Right cardiac atrium (tissue), 5 donors: ENCODE results near the gene MMP17. TPM values are rescaled to one million over a fixed set of nuclear protein-coding genes. Genes with fewer than 3 reads are reported as not detected.

Experiments
- ATAC-seq, 2 donors: fragments of 200-7000 bp; cut with Tn5 transposase; one replicate each; pipeline versions ENCODE4 v1.8.0 to v1.9.1; 2020; ENCODE audit warnings: moderate library complexity in 2 of 2, mild to moderate bottlenecking in 1 of 2
- DNase-seq, 3 donors: peaks; one replicate each; pipeline ENCODE4 v3.0.0-alpha.2; 2020
- H3K27ac ChIP-seq: one replicate; pipeline ENCODE4 v1.5.1; 2013; ENCODE audit warnings: mild to moderate bottlenecking, low read length, control low read depth, moderate library complexity
- H3K27me3 ChIP-seq: one replicate; pipeline ENCODE4 v1.6.1; 2013; ENCODE audit not compliant: control insufficient read depth, insufficient read depth
- H3K4me1 ChIP-seq: one replicate; pipeline ENCODE4 v1.6.1; 2013; ENCODE audit warnings: low read length; ENCODE audit not compliant: control insufficient read depth, insufficient read depth
- H3K4me3 ChIP-seq: one replicate; pipeline ENCODE4 v1.5.1; 2013; ENCODE audit warnings: low read length, control low read depth
- H3K9me3 ChIP-seq: one replicate; pipeline ENCODE4 v1.6.1; 2013; ENCODE audit warnings: low read length; ENCODE audit not compliant: control insufficient read depth
- WGBS: extraction: QIAGEN DNeasy Blood & Tissue Kit; methylation state at CpG from one replicate; pipeline ENCODE4 v1.1.7; 2013; 5-methylcytosine and 5-hydroxymethylcytosine counted together
- intact Hi-C, 4 donors: fragments of 100-400 bp; cut with DNase I; formaldehyde crosslinking; loops; one replicate each; pipeline versions ENCODE4 v1.11.0 to v1.14.0; 2022 to 2023
- polyA plus RNA-seq: library from polyadenylated mRNA; stranded (reverse); fragments of 200-250 nt; gene quantifications from one replicate; pipeline ENCODE4 v1.2.3, GENCODE V29; 2013
- total RNA-seq, 4 donors: library from RNA; stranded (reverse); fragmentation: NEBNext Ultra II Directional; extraction: Animal tissue kit (Norgen Biotek cat#: 25700); gene quantifications; one replicate each; pipeline ENCODE4 v1.2.1, GENCODE V29; 2021
- donor health status: healthy with polysubstance abuse.
- donor health status: DM: no; HTN: yes; CAD: no.
- donor health status: DM: no; HTN: no; CAD: no.
- donor health status: DM: no; HTN: yes; CAD: no; lungs with severe emphysema.
- donor health status: DM: yes; HTN: yes; CAD: no.

The MMP17 gene
- total and polyA plus RNA-seq, 5 donors: 0.89 to 2.4 (median 1.4) TPM

- H3K9me3 ChIP-seq: no peaks in the 10 kb centered on the region
- ATAC-seq (peak in 1 of 2 donors; percentile 17), DNase-seq (no peak)
- no peaks in the 10 kb centered on the region for H3K4me1 ChIP-seq
- H3K27me3 ChIP-seq: no peaks in the 10 kb centered on the region
- WGBS: 80% methylated on average over 19 of the region's 19 CpGs
- H3K27ac ChIP-seq: no peak overlapping the region
- intact Hi-C loops: no loop called here
- H3K4me3 ChIP-seq: no peak overlapping the region
Observed at GRCh38 chr12:131793243-131794022, 34.8 kb upstream of the MMP17 start.

- ATAC-seq (no peak), DNase-seq (no peak)
- Histone ChIP-seq H3K9me3 (no peaks in the 10 kb centered on the region), H3K27ac (no peak overlapping the region), H3K27me3 (no peaks in the 10 kb centered on the region), H3K4me1 (no peaks in the 10 kb centered on the region), H3K4me3 (no peak overlapping the region)
- 93% methylated on average over 7 of the region's 7 CpGs for WGBS
- intact Hi-C loops: no loop called here
Observed at GRCh38 chr12:131794061-131794460, 34.1 kb upstream of the MMP17 start.

GRCh38 chr12:131794573-131794972 is 33.6 kb upstream of the MMP17 start:
- Histone ChIP-seq H3K4me1 (no peaks in the 10 kb centered on the region), H3K4me3 (no peak overlapping the region), H3K27ac (no peak overlapping the region), H3K27me3 (no peaks in the 10 kb centered on the region), H3K9me3 (no peaks in the 10 kb centered on the region)
- ATAC-seq (no peak), DNase-seq (no peak)
- 89% methylated on average over 10 of the region's 10 CpGs for WGBS
- intact Hi-C loops: no loop called here

GRCh38 chr12:131795064-131795463 is 33.1 kb upstream of the MMP17 start:
- Histone ChIP-seq H3K9me3 (no peaks in the 10 kb centered on the region), H3K27ac (no peak overlapping the region), H3K27me3 (no peaks in the 10 kb centered on the region), H3K4me3 (no peak overlapping the region), H3K4me1 (no peaks in the 10 kb centered on the region)
- intact Hi-C loops: no loop called here
- ATAC-seq (no peak), DNase-seq (no peak)
- 83% methylated on average over 14 of the region's 14 CpGs for WGBS

GRCh38 chr12:131795690-131796410 is 32.3 kb upstream of the MMP17 start:
- intact Hi-C loops: no loop called here
- 74% methylated on average over 13 of the region's 15 CpGs for WGBS
- no peaks in the 10 kb centered on the region for H3K4me1 ChIP-seq
- no peaks in the 10 kb centered on the region for H3K9me3 ChIP-seq
- no peak for ATAC-seq
- no peaks in the 10 kb centered on the region for H3K27me3 ChIP-seq
- no peak for DNase-seq
- H3K27ac ChIP-seq: no peak overlapping the region
- H3K4me3 ChIP-seq: no peak overlapping the region

GRCh38 chr12:131796411-131796736 is 31.8 kb upstream of the MMP17 start:
- ATAC-seq (no peak), DNase-seq (no peak)
- no peak overlapping the region for H3K27ac ChIP-seq
- no peaks in the 10 kb centered on the region for H3K9me3 ChIP-seq
- 93% methylated on average over 6 of the region's 6 CpGs for WGBS
- H3K4me3 ChIP-seq: no peak overlapping the region
- H3K4me1 ChIP-seq: no peaks in the 10 kb centered on the region
- intact Hi-C loops: no loop called here
- no peaks in the 10 kb centered on the region for H3K27me3 ChIP-seq

GRCh38 chr12:131796754-131797587 is 31.2 kb upstream of the MMP17 start:
- Histone ChIP-seq H3K27ac (no peak overlapping the region), H3K4me1 (no peaks in the 10 kb centered on the region), H3K9me3 (no peaks in the 10 kb centered on the region), H3K4me3 (no peak overlapping the region), H3K27me3 (no peaks in the 10 kb centered on the region)
- intact Hi-C loops: no loop called here
- WGBS: 90% methylated on average over 28 of the region's 28 CpGs
- ATAC-seq (no peak), DNase-seq (peak in 1 of 3 donors; percentile 56)

GRCh38 chr12:131797588-131797934 is 30.6 kb upstream of the MMP17 start:
- no peak overlapping the region for H3K4me3 ChIP-seq
- H3K9me3 ChIP-seq: no peaks in the 10 kb centered on the region
- intact Hi-C loops: no loop called here
- H3K4me1 ChIP-seq: no peaks in the 10 kb centered on the region
- DNase-seq (peak in 1 of 3 donors; percentile 59), ATAC-seq (no peak)
- 87% methylated on average over 10 of the region's 10 CpGs for WGBS
- H3K27ac ChIP-seq: no peak overlapping the region
- no peaks in the 10 kb centered on the region for H3K27me3 ChIP-seq

- DNase-seq (no peak), ATAC-seq (no peak)
- Histone ChIP-seq H3K27me3 (no peaks in the 10 kb centered on the region), H3K4me3 (no peak overlapping the region), H3K27ac (no peak overlapping the region), H3K4me1 (no peaks in the 10 kb centered on the region), H3K9me3 (no peaks in the 10 kb centered on the region)
- intact Hi-C loops: no loop called here
- WGBS: 93% methylated on average over 21 of the region's 21 CpGs
Observed at GRCh38 chr12:131799195-131799594, 29.0 kb upstream of the MMP17 start.

- intact Hi-C loops: no loop called here
- no peak for ATAC-seq
Observed at GRCh38 chr12:131799828-131800593, 28.2 kb upstream of the MMP17 start.

More at GRCh38 chr12:131799828-131800593, 28.2 kb upstream of the MMP17 start:
- Histone ChIP-seq H3K4me1 (no peaks in the 10 kb centered on the region), H3K4me3 (no peak overlapping the region), H3K27me3 (no peaks in the 10 kb centered on the region), H3K9me3 (no peaks in the 10 kb centered on the region), H3K27ac (no peak overlapping the region)
- 87% methylated on average over 29 of the region's 29 CpGs for WGBS
- no peak for DNase-seq
